ENCODE data around the gene RIC8B.

The RIC8B gene

GRCh38 chr12:106740818-106741217 is 33.7 kb upstream of the RIC8B start:
- FAIRE-seq (no peak), DNase-seq (ENCODE audit: insufficient read length, low spot score) (no peak)
- TF ChIP-seq POLR2A (IDR thresholded peaks at IDR 0.05; ENCODE audit: low read depth, low read length) = no peak
- TF ChIP-seq POU2F2 (IDR thresholded peaks at IDR 0.05; ENCODE audit: low read depth, low read length) = no peak
- no peak for TF ChIP-seq SPI1 (IDR thresholded peaks at IDR 0.05; ENCODE audit: low read depth, low read length)
- no peak for TF ChIP-seq PAX5 (IDR thresholded peaks at IDR 0.05; ENCODE audit: insufficient read depth, low read length, severe bottlenecking)
- no peak for TF ChIP-seq POLR2AphosphoS5 (IDR thresholded peaks at IDR 0.05; ENCODE audit: low read depth, low read length)
- no peak for TF ChIP-seq TAF1 (IDR thresholded peaks at IDR 0.05; ENCODE audit: low read depth, low read length)

- no peak for TF ChIP-seq TAF1 (IDR thresholded peaks at IDR 0.05; ENCODE audit: low read depth, low read length)
- TF ChIP-seq POLR2A (IDR thresholded peaks at IDR 0.05; ENCODE audit: low read depth, low read length) = no peak
- no peak for TF ChIP-seq SPI1 (IDR thresholded peaks at IDR 0.05; ENCODE audit: low read depth, low read length)
- no peak for TF ChIP-seq POLR2AphosphoS5 (IDR thresholded peaks at IDR 0.05; ENCODE audit: low read depth, low read length)
- TF ChIP-seq POU2F2 (IDR thresholded peaks at IDR 0.05; ENCODE audit: low read depth, low read length) = no peak
- TF ChIP-seq PAX5 (IDR thresholded peaks at IDR 0.05; ENCODE audit: insufficient read depth, low read length, severe bottlenecking) = no peak
- FAIRE-seq = no peak
- no peak for DNase-seq (ENCODE audit: insufficient read length, low spot score)
These were observed 33.2 kb upstream of the RIC8B start for GRCh38 chr12:106741247-106741646.

GRCh38 chr12:106743270-106743988 is 31.1 kb upstream of the RIC8B start:
- no peak for FAIRE-seq
- TF ChIP-seq POLR2AphosphoS5 (IDR thresholded peaks at IDR 0.05; ENCODE audit: low read depth, low read length) (no peak), POU2F2 (IDR thresholded peaks at IDR 0.05; ENCODE audit: low read depth, low read length) (no peak), PAX5 (IDR thresholded peaks at IDR 0.05; ENCODE audit: insufficient read depth, low read length, severe bottlenecking) (no peak), POLR2A (IDR thresholded peaks at IDR 0.05; ENCODE audit: low read depth, low read length) (no peak), TAF1 (IDR thresholded peaks at IDR 0.05; ENCODE audit: low read depth, low read length) (no peak), SPI1 (IDR thresholded peaks at IDR 0.05; ENCODE audit: low read depth, low read length) (no peak)
- no peak for DNase-seq (ENCODE audit: insufficient read length, low spot score)

GRCh38 chr12:106744600-106744999 is 29.9 kb upstream of the RIC8B start:
- no peak for TF ChIP-seq SPI1 (IDR thresholded peaks at IDR 0.05; ENCODE audit: low read depth, low read length)
- TF ChIP-seq TAF1 (IDR thresholded peaks at IDR 0.05; ENCODE audit: low read depth, low read length) = no peak
- TF ChIP-seq PAX5 (IDR thresholded peaks at IDR 0.05; ENCODE audit: insufficient read depth, low read length, severe bottlenecking) = no peak
- no peak for FAIRE-seq
- no peak for DNase-seq (ENCODE audit: insufficient read length, low spot score)

GRCh38 chr12:106745181-106745745 is 29.2 kb upstream of the RIC8B start:
- DNase-seq (ENCODE audit: insufficient read length, low spot score) = no peak
- TF ChIP-seq POU2F2 (IDR thresholded peaks at IDR 0.05; ENCODE audit: low read depth, low read length) (no peak), TAF1 (IDR thresholded peaks at IDR 0.05; ENCODE audit: low read depth, low read length) (no peak), POLR2A (IDR thresholded peaks at IDR 0.05; ENCODE audit: low read depth, low read length) (no peak), POLR2AphosphoS5 (IDR thresholded peaks at IDR 0.05; ENCODE audit: low read depth, low read length) (no peak), PAX5 (IDR thresholded peaks at IDR 0.05; ENCODE audit: insufficient read depth, low read length, severe bottlenecking) (no peak), SPI1 (IDR thresholded peaks at IDR 0.05; ENCODE audit: low read depth, low read length) (no peak)
- no peak for FAIRE-seq

- no peak for TF ChIP-seq SPI1 (IDR thresholded peaks at IDR 0.05; ENCODE audit: low read depth, low read length)
- TF ChIP-seq PAX5 (IDR thresholded peaks at IDR 0.05; ENCODE audit: insufficient read depth, low read length, severe bottlenecking) = no peak
- no peak for TF ChIP-seq TAF1 (IDR thresholded peaks at IDR 0.05; ENCODE audit: low read depth, low read length)
- no peak for TF ChIP-seq POU2F2 (IDR thresholded peaks at IDR 0.05; ENCODE audit: low read depth, low read length)
- no peak for TF ChIP-seq POLR2A (IDR thresholded peaks at IDR 0.05; ENCODE audit: low read depth, low read length)
- TF ChIP-seq POLR2AphosphoS5 (IDR thresholded peaks at IDR 0.05; ENCODE audit: low read depth, low read length) = no peak
- FAIRE-seq (no peak), DNase-seq (ENCODE audit: insufficient read length, low spot score) (no peak)
These were observed 26.5 kb upstream of the RIC8B start for GRCh38 chr12:106747973-106748436.

- DNase-seq (ENCODE audit: insufficient read length, low spot score) (no peak), FAIRE-seq (no peak)
- TF ChIP-seq POLR2AphosphoS5 (IDR thresholded peaks at IDR 0.05; ENCODE audit: low read depth, low read length) = no peak
- TF ChIP-seq PAX5 (IDR thresholded peaks at IDR 0.05; ENCODE audit: insufficient read depth, low read length, severe bottlenecking) = no peak
- no peak for TF ChIP-seq POU2F2 (IDR thresholded peaks at IDR 0.05; ENCODE audit: low read depth, low read length)
- no peak for TF ChIP-seq TAF1 (IDR thresholded peaks at IDR 0.05; ENCODE audit: low read depth, low read length)
- no peak for TF ChIP-seq POLR2A (IDR thresholded peaks at IDR 0.05; ENCODE audit: low read depth, low read length)
- no peak for TF ChIP-seq SPI1 (IDR thresholded peaks at IDR 0.05; ENCODE audit: low read depth, low read length)
These were observed 24.0 kb upstream of the RIC8B start for GRCh38 chr12:106750524-106750923.

- peak; percentile 48 for DNase-seq (ENCODE audit: insufficient read length, low spot score)
- FAIRE-seq = peak; percentile 93
- TF ChIP-seq SPI1 (IDR thresholded peaks at IDR 0.05; ENCODE audit: low read depth, low read length) = peak; percentile 99
- TF ChIP-seq PAX5 (IDR thresholded peaks at IDR 0.05; ENCODE audit: insufficient read depth, low read length, severe bottlenecking) = peak; percentile 1
- TF ChIP-seq POLR2AphosphoS5 (IDR thresholded peaks at IDR 0.05; ENCODE audit: low read depth, low read length) = no peak
- TF ChIP-seq POLR2A (IDR thresholded peaks at IDR 0.05; ENCODE audit: low read depth, low read length) = no peak
- no peak for TF ChIP-seq TAF1 (IDR thresholded peaks at IDR 0.05; ENCODE audit: low read depth, low read length)
- TF ChIP-seq POU2F2 (IDR thresholded peaks at IDR 0.05; ENCODE audit: low read depth, low read length) = no peak
These were observed 21.0 kb upstream of the RIC8B start for GRCh38 chr12:106753526-106753925.

GRCh38 chr12:106754331-106754730 is 20.2 kb upstream of the RIC8B start:
- TF ChIP-seq TAF1 (IDR thresholded peaks at IDR 0.05; ENCODE audit: low read depth, low read length) (no peak), SPI1 (IDR thresholded peaks at IDR 0.05; ENCODE audit: low read depth, low read length) (peak; percentile 60)
- no peak for FAIRE-seq
- no peak for DNase-seq (ENCODE audit: insufficient read length, low spot score)
